ENCODE data around the gene CFAP97.

DNA sequence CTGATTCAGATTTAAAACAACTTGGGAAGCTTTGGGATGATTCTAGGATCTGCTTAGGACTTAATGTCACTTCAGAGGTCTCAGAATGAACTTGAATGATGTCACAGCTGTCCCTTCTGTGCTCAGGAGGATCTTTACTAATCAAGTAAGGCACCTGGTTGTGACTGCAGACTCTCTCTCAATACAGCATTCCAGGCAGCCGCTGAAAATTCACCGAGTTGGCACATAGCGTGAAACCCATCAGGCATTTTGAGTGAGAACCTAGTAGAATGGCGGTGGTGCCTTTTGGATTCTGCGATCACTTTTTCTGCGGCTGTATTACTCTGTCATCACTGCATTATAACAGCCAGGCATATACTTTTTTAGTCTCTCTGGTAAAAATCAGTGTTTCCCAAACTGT lies 22.1 kb upstream of the CFAP97 start:
- TF ChIP-seq, protein P1, sequence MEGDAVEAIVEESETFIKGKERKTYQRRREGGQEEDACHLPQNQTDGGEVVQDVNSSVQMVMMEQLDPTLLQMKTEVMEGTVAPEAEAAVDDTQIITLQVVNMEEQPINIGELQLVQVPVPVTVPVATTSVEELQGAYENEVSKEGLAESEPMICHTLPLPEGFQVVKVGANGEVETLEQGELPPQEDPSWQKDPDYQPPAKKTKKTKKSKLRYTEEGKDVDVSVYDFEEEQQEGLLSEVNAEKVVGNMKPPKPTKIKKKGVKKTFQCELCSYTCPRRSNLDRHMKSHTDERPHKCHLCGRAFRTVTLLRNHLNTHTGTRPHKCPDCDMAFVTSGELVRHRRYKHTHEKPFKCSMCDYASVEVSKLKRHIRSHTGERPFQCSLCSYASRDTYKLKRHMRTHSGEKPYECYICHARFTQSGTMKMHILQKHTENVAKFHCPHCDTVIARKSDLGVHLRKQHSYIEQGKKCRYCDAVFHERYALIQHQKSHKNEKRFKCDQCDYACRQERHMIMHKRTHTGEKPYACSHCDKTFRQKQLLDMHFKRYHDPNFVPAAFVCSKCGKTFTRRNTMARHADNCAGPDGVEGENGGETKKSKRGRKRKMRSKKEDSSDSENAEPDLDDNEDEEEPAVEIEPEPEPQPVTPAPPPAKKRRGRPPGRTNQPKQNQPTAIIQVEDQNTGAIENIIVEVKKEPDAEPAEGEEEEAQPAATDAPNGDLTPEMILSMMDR (IDR thresholded peaks at IDR 0.05), result no peak
- no peak for TF ChIP-seq POLR2A (IDR thresholded peaks at IDR 0.05)

Measured in body of pancreas (tissue), 4 donors.